Chondrocyte (in vitro differentiated cells): Measurements from ENCODE around the gene IGFL4. TPM values are rescaled to one million over a fixed set of nuclear protein-coding genes. Genes with fewer than 3 reads are reported as not detected.
A peak's percentile ranks its signal among the peaks of the same experiment; 100 is the strongest.

Source experiments
- DNase-seq: peaks from one replicate; pipeline ENCODE4 v3.0.0; 2021; ENCODE audit warnings: mixed read lengths, low spot score
- H3K27ac Mint-ChIP-seq: one replicate; pipeline ENCODE4 v1.8.0; 2021; ENCODE audit warnings: mild to moderate bottlenecking, moderate library complexity, mixed read lengths; ENCODE audit not compliant: unreplicated experiment
- H3K27me3 Mint-ChIP-seq: 2 replicates; pipeline ENCODE4 v1.8.0; 2021; ENCODE audit warnings: low read depth, mixed read lengths
- H3K36me3 Mint-ChIP-seq: 2 replicates; pipeline ENCODE4 v1.8.0; 2021; ENCODE audit warnings: low read depth, mixed read lengths
- H3K4me1 Mint-ChIP-seq: 2 replicates; pipeline ENCODE4 v1.8.0; 2021; ENCODE audit warnings: low read depth, mild to moderate bottlenecking, mixed read lengths
- H3K4me3 Mint-ChIP-seq: one replicate; pipeline ENCODE4 v1.8.0; 2021; ENCODE audit warnings: mild to moderate bottlenecking, moderate library complexity, mixed read lengths; ENCODE audit not compliant: unreplicated experiment
- H3K9me3 Mint-ChIP-seq: 2 replicates; pipeline ENCODE4 v1.8.0; 2021; ENCODE audit warnings: low read depth, mixed read lengths
- CTCF ChIP-seq: fragments of 200-600 bp; sonication (generic); IDR thresholded peaks from 2 replicates; pipeline ENCODE4 v1.5.0; 2021; ENCODE audit warnings: antibody characterized with exemption, mild to moderate bottlenecking, moderate library complexity
- total RNA-seq: library from RNA; stranded (reverse); gene quantifications from 3 replicates; pipeline ENCODE4 v1.2.1, GENCODE V29; 2021

IGFL4 gene
- total RNA-seq, 1 donor from 2014 or later: not detected

DNA sequence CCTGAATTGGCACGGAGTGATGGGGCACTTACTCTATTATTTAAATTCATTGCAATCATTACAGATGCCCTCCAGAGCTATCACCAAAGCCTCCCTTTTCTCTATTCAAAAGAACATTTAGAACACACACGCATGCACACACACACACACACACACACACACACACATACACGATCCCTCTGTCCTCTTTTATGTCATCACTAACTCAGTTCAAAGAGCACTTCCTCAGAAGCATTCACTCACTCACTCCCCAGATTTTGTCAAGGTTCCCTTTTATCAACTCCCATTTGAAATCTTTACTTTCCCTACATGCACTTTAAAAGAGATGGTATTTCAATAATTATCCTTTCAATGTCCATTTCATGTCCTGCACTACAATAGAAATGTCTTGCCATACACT lies 22.4 kb upstream of the IGFL4 start:
- Mint-ChIP-seq H3K36me3 (peaks cover 6% of the 10 kb centered on the region), H3K27me3 (peaks cover 67% of the 10 kb centered on the region), H3K27ac (no peak overlapping the region)

DNA sequence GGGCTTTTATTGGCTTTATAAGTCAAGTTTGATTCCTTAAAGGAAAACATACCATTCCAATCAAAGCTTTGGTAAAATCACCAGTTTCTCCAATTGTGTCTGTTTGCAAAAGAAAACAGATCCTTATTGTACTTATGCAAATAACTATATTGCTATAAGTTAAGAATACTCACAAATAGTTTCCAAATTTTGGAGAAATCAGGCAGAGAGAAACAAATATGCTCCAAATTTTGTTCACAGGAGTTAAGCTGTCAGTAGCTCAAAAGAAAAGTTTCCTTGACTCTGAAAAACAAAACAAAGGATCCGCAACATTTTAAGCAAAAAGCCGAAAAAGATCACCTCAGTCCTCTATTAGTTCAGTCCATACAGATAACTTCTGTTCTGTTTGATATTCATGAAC lies 19.2 kb upstream of the IGFL4 start:
- no peak for DNase-seq
- Mint-ChIP-seq H3K9me3 (peaks cover 11% of the 10 kb centered on the region), H3K27ac (no peak overlapping the region), H3K27me3 (peaks cover 65% of the 10 kb centered on the region), H3K4me3 (no peak overlapping the region), H3K4me1 (peaks cover 7% of the 10 kb centered on the region), H3K36me3 (peaks cover 3% of the 10 kb centered on the region)
- no peak for TF ChIP-seq CTCF

More for the DNA sequence above, 22.4 kb upstream of the IGFL4 start:
- no peak for DNase-seq
- Mint-ChIP-seq H3K4me1 (peaks cover 7% of the 10 kb centered on the region), H3K9me3 (peaks cover 11% of the 10 kb centered on the region), H3K4me3 (no peak overlapping the region)
- TF ChIP-seq CTCF: no peak

- peaks cover 7% of the 10 kb centered on the region for H3K36me3 Mint-ChIP-seq
- peaks cover 7% of the 10 kb centered on the region for H3K4me1 Mint-ChIP-seq
- H3K4me3 Mint-ChIP-seq: no peak overlapping the region
Measured at GRCh38 chr19:46058778-46059177, 18.0 kb upstream of the IGFL4 start.

DNA sequence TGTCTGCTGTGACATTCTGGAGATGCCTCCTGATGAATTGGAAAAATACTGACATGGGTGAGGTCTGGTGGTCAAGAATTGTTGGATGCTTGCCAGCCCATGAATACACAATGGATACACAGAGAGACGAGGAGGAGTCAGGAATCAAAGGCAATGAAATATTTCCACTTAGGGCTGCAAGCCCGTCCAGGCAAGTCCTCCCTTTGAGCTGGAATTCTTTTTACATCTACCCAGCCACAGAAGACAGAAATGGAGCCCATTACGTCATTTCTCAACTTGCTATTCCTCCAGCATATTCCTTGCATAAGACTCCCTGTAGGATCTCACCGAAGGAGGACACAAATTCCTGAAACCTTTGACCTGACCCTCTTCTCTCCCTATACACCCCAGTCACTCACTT lies 15.7 kb upstream of the IGFL4 start:
- H3K27me3 Mint-ChIP-seq: peaks cover 60% of the 10 kb centered on the region
- H3K4me1 Mint-ChIP-seq: peaks cover 7% of the 10 kb centered on the region
- peak overlapping the region; percentile 3 for H3K27ac Mint-ChIP-seq
- no peak for DNase-seq
- peaks cover 21% of the 10 kb centered on the region for H3K9me3 Mint-ChIP-seq
- no peak for TF ChIP-seq CTCF
- H3K4me3 Mint-ChIP-seq: no peak overlapping the region
- peaks cover 8% of the 10 kb centered on the region for H3K36me3 Mint-ChIP-seq

More at GRCh38 chr19:46058778-46059177, 18.0 kb upstream of the IGFL4 start:
- TF ChIP-seq CTCF: no peak
- H3K9me3 Mint-ChIP-seq: peaks cover 19% of the 10 kb centered on the region
- no peak overlapping the region for H3K27ac Mint-ChIP-seq
- DNase-seq: no peak
- peaks cover 65% of the 10 kb centered on the region for H3K27me3 Mint-ChIP-seq

GRCh38 chr19:46052896-46053295 lies 12.1 kb upstream of the IGFL4 start:
- Mint-ChIP-seq H3K27ac (no peak overlapping the region), H3K4me3 (no peak overlapping the region), H3K9me3 (peaks cover 27% of the 10 kb centered on the region), H3K36me3 (peaks cover 12% of the 10 kb centered on the region), H3K4me1 (peaks cover 7% of the 10 kb centered on the region), H3K27me3 (peaks cover 71% of the 10 kb centered on the region)
- DNase-seq: no peak
- TF ChIP-seq CTCF: no peak
